HEK293 (cell line): ENCODE results near the gene SAMHD1.

Experiments used
- CTCF ChIA-PET: fragments of 350-600 bp; formaldehyde crosslinking; extraction: SDS; loops from one replicate; lab custom pipeline; 2021; ENCODE audit warnings: antibody characterized with exemption; lab: Yijun Ruan, JAX
- POLR2A ChIA-PET: fragments of 300-600 bp; formaldehyde crosslinking; extraction: SDS; loops from one replicate; lab custom pipeline; 2020; ENCODE audit warnings: antibody characterized with exemption, inconsistent platforms; lab: Yijun Ruan, JAX
- H3K27ac ChIP-seq: fragments of 200-500 bp; sonication (Bioruptor generic); 2 replicates; pipeline ENCODE4 v1.5.1; 2014; ENCODE audit warnings: low read depth, low read length, control low read depth, inconsistent platforms; ENCODE audit errors: extremely low read depth
- H3K36me3 ChIP-seq, 2 experiments: fragments of 200-500 bp in 1 of 2; sonication (Bioruptor generic) in 1 of 2; 1 replicate in 1 of 2; 2 replicates in 1 of 2; pipeline ENCODE4 v1.5.1; 2014 to 2017; ENCODE audit warnings: inconsistent platforms in 2 of 2, low read length in 2 of 2; ENCODE audit not compliant: control insufficient read depth in 2 of 2, insufficient read depth in 1 of 2
- H3K4me1 ChIP-seq: fragments of 200-500 bp; sonication (Bioruptor generic); 2 replicates; pipeline ENCODE4 v1.5.1; 2014; ENCODE audit warnings: mild to moderate bottlenecking, low read length, inconsistent platforms; ENCODE audit not compliant: control insufficient read depth, insufficient read depth
- H3K4me3 ChIP-seq: 2 replicates; pipeline ENCODE4 v1.5.1; 2011; ENCODE audit warnings: low read depth, mild to moderate bottlenecking, control low read depth, low read length, moderate library complexity
- H3K9me3 ChIP-seq: fragments of 200-500 bp; sonication (Bioruptor generic); 2 replicates; pipeline ENCODE4 v1.5.1; 2014; ENCODE audit warnings: low read depth, low read length, inconsistent platforms; ENCODE audit not compliant: control insufficient read depth, insufficient read depth
- SETDB1 ChIP-seq: IDR thresholded peaks from one replicate; pipeline ENCODE4 v1.6.1; 2017; ENCODE audit warnings: mild to moderate bottlenecking, low read length, moderate library complexity, mixed read lengths; ENCODE audit not compliant: insufficient read length
- SP3 ChIP-seq: fragments of 450-650 bp; formaldehyde crosslinking; IDR thresholded peaks from 2 replicates; pipeline ENCODE4 v1.5.1; 2016; ENCODE audit warnings: missing biosample characterization, missing genetic modification characterization
- ZBTB21 ChIP-seq: fragments of 450-650 bp; formaldehyde crosslinking; IDR thresholded peaks from 2 replicates; pipeline ENCODE4 v1.5.1; 2017; ENCODE audit warnings: missing biosample characterization, missing genetic modification characterization
- ZNF121 ChIP-seq: fragments of 450-650 bp; formaldehyde crosslinking; IDR thresholded peaks from 2 replicates; pipeline ENCODE4 v1.5.1; 2016; ENCODE audit warnings: missing biosample characterization, missing genetic modification characterization
- ZNF146 ChIP-seq: fragments of 450-650 bp; formaldehyde crosslinking; IDR thresholded peaks from 2 replicates; pipeline ENCODE4 v1.5.1; 2016; ENCODE audit warnings: missing biosample characterization, missing genetic modification characterization
- ZNF155 ChIP-seq: fragments of 450-650 bp; formaldehyde crosslinking; IDR thresholded peaks from 2 replicates; pipeline ENCODE4 v1.5.1; 2016; ENCODE audit warnings: missing biosample characterization, missing genetic modification characterization
- ZNF23 ChIP-seq: fragments of 450-650 bp; formaldehyde crosslinking; IDR thresholded peaks from 2 replicates; pipeline ENCODE4 v1.5.1; 2016; ENCODE audit warnings: missing biosample characterization, missing genetic modification characterization, borderline replicate concordance
- ZNF514 ChIP-seq: fragments of 450-650 bp; formaldehyde crosslinking; IDR thresholded peaks from 2 replicates; pipeline ENCODE4 v1.5.1; 2016; ENCODE audit warnings: missing biosample characterization, missing genetic modification characterization
- ZNF518A ChIP-seq: fragments of 450-650 bp; formaldehyde crosslinking; conservative IDR thresholded peaks from 2 replicates; pipeline ENCODE4 v1.5.1; 2016; ENCODE audit warnings: low read depth, missing biosample characterization, missing genetic modification characterization
- ZNF658 ChIP-seq: fragments of 450-650 bp; formaldehyde crosslinking; IDR thresholded peaks from 2 replicates; pipeline ENCODE4; 2016; ENCODE audit warnings: missing biosample characterization, missing genetic modification characterization
- ZNF664 ChIP-seq: fragments of 450-650 bp; formaldehyde crosslinking; IDR thresholded peaks from 2 replicates; pipeline ENCODE4 v1.5.1; 2016; ENCODE audit warnings: missing biosample characterization, missing genetic modification characterization
- TF ChIP-seq, protein P1 (sequence below): fragments of 450-650 bp; IDR thresholded peaks from 2 replicates; pipeline ENCODE4 v1.5.1; 2018; ENCODE audit warnings: missing biosample characterization, missing genetic modification characterization
- TF ChIP-seq, protein P2 (sequence below): fragments of 450-650 bp; formaldehyde crosslinking; IDR thresholded peaks from 2 replicates; pipeline ENCODE4 v1.5.1; 2016; ENCODE audit warnings: missing biosample characterization, missing genetic modification characterization
- TF ChIP-seq, protein P3 (sequence below): fragments of 450-650 bp; formaldehyde crosslinking; IDR thresholded peaks from 2 replicates; pipeline ENCODE4 v1.5.1; 2016; ENCODE audit warnings: missing biosample characterization, missing genetic modification characterization

Gene SAMHD1

GRCh38 chr20:36862857-36863668 lies 88.4 kb downstream of the SAMHD1 start:
- Histone ChIP-seq H3K27ac (peak overlapping the region; percentile 83), H3K4me3 (peak overlapping the region; percentile 49), H3K9me3 (no peaks in the 10 kb centered on the region), H3K36me3 (peaks cover 0 to 9% of the 10 kb centered on the region in 2 experiments; a peak in 1 of 3 replicates), H3K4me1 (peaks cover 9% of the 10 kb centered on the region; the same call in 1 of the 2 replicates)
- POLR2A ChIA-PET: interaction anchor here (0.6 to 3.8 kb wide), 5 partner anchors 16 to 185 kb away, joined by 3 to 17 read pairs (median 5); no protein-coding TSS in a partner anchor
- TF ChIP-seq ZNF146 (tag by site-specific recombination): no peak
- TF ChIP-seq ZBTB21: no peak
- TF ChIP-seq ZNF518A (tag by site-specific recombination): no peak
- TF ChIP-seq, protein P1, sequence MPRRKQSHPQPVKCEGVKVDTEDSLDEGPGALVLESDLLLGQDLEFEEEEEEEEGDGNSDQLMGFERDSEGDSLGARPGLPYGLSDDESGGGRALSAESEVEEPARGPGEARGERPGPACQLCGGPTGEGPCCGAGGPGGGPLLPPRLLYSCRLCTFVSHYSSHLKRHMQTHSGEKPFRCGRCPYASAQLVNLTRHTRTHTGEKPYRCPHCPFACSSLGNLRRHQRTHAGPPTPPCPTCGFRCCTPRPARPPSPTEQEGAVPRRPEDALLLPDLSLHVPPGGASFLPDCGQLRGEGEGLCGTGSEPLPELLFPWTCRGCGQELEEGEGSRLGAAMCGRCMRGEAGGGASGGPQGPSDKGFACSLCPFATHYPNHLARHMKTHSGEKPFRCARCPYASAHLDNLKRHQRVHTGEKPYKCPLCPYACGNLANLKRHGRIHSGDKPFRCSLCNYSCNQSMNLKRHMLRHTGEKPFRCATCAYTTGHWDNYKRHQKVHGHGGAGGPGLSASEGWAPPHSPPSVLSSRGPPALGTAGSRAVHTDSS (tag by site-specific recombination): no peak
- TF ChIP-seq ZNF664 (tag by site-specific recombination): no peak
- TF ChIP-seq ZNF155 (tag by site-specific recombination): no peak
- no peak for TF ChIP-seq ZNF121 (tag by site-specific recombination)
- TF ChIP-seq SETDB1: no peak
- TF ChIP-seq, protein P2, sequence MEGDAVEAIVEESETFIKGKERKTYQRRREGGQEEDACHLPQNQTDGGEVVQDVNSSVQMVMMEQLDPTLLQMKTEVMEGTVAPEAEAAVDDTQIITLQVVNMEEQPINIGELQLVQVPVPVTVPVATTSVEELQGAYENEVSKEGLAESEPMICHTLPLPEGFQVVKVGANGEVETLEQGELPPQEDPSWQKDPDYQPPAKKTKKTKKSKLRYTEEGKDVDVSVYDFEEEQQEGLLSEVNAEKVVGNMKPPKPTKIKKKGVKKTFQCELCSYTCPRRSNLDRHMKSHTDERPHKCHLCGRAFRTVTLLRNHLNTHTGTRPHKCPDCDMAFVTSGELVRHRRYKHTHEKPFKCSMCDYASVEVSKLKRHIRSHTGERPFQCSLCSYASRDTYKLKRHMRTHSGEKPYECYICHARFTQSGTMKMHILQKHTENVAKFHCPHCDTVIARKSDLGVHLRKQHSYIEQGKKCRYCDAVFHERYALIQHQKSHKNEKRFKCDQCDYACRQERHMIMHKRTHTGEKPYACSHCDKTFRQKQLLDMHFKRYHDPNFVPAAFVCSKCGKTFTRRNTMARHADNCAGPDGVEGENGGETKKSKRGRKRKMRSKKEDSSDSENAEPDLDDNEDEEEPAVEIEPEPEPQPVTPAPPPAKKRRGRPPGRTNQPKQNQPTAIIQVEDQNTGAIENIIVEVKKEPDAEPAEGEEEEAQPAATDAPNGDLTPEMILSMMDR (tag by site-specific recombination): no peak
- TF ChIP-seq ZNF658: no peak
- TF ChIP-seq ZNF23: no peak
- TF ChIP-seq, protein P3, sequence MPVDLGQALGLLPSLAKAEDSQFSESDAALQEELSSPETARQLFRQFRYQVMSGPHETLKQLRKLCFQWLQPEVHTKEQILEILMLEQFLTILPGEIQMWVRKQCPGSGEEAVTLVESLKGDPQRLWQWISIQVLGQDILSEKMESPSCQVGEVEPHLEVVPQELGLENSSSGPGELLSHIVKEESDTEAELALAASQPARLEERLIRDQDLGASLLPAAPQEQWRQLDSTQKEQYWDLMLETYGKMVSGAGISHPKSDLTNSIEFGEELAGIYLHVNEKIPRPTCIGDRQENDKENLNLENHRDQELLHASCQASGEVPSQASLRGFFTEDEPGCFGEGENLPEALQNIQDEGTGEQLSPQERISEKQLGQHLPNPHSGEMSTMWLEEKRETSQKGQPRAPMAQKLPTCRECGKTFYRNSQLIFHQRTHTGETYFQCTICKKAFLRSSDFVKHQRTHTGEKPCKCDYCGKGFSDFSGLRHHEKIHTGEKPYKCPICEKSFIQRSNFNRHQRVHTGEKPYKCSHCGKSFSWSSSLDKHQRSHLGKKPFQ: no peak
- no peak for TF ChIP-seq SP3
- TF ChIP-seq ZNF514 (tag by site-specific recombination): no peak
- TF ChIP-seq, all 188 proteins: peak for 0
- CTCF ChIA-PET: interaction anchor here (0.6 to 2.0 kb wide), 11 partner anchors 9 to 279 kb away, joined by 3 to 12 read pairs (median 5); partner anchors contain the start of gene DSN1
